Heart right ventricle (tissue), 16 donors: Measurements from ENCODE around the gene PIM1. TPM values are rescaled to one million over a fixed set of nuclear protein-coding genes. Genes with fewer than 3 reads are reported as not detected.

Experiments
- ATAC-seq, 8 donors: fragments of 200-7000 bp; cut with Tn5 transposase; one replicate each; pipeline ENCODE4 v1.9.1; 2020; ENCODE audit warnings: mild to moderate bottlenecking in 8 of 8, moderate library complexity in 8 of 8, moderate number of reproducible peaks in 1 of 8
- DNase-seq, 2 donors: peaks; one replicate each; pipeline ENCODE4 v3.0.0-alpha.2; 2020
- H3K27ac ChIP-seq, 10 donors: fragments of 200-600 bp; sonication (generic) in 2 of 10; one replicate each; pipeline versions ENCODE4 v1.5.0 to v1.8.0; 2020 to 2022; ENCODE audit warnings: mild to moderate bottlenecking in 3 of 10
- H3K27me3 ChIP-seq, 7 donors: fragments of 200-600 bp; one replicate each; pipeline ENCODE4 v1.8.0; 2021 to 2022; ENCODE audit warnings: mild to moderate bottlenecking in 2 of 7
- H3K36me3 ChIP-seq, 9 donors: fragments of 200-600 bp; sonication (generic) in 1 of 9; one replicate each; pipeline versions ENCODE4 v1.5.0 to v1.8.0; 2020 to 2022; ENCODE audit warnings: mild to moderate bottlenecking in 2 of 9
- H3K4me1 ChIP-seq, 9 donors: fragments of 200-600 bp; sonication (generic) in 1 of 9; one replicate each; pipeline versions ENCODE4 v1.5.0 to v1.8.0; 2020 to 2022; ENCODE audit warnings: mild to moderate bottlenecking in 4 of 9
- H3K4me3 ChIP-seq, 10 donors: fragments of 200-600 bp; sonication (generic) in 2 of 10; one replicate each; pipeline versions ENCODE4 v1.5.0 to v1.8.0; 2020 to 2022; ENCODE audit warnings: mild to moderate bottlenecking in 7 of 10, moderate library complexity in 2 of 10
- H3K9me3 ChIP-seq, 11 donors: fragments of 200-600 bp in 10 of 11; sonication (generic) in 2 of 11; one replicate each; pipeline versions ENCODE4 v1.5.0 to v1.8.0; 2013 to 2022; ENCODE audit warnings: mild to moderate bottlenecking in 2 of 11, control low read depth in 1 of 11, moderate library complexity in 1 of 11
- CTCF ChIP-seq, 9 donors: fragments of 200-600 bp; sonication (generic) in 2 of 9; IDR thresholded peaks; one replicate each; pipeline versions ENCODE4 v1.5.0 to v1.8.0; 2021 to 2022; ENCODE audit warnings: antibody characterized with exemption in 9 of 9, mild to moderate bottlenecking in 5 of 9, moderate library complexity in 1 of 9
- intact Hi-C, 10 donors: fragments of 100-400 bp; cut with DNase I; formaldehyde crosslinking; loops; one replicate each; pipeline versions ENCODE4 v1.11.1 to v1.14.2; 2022
- polyA plus RNA-seq, 2 donors: library from polyadenylated mRNA; stranded (reverse); fragments of 200-250 nt; gene quantifications; one replicate each; pipeline ENCODE4 v1.2.3, GENCODE V29; 2013
- total RNA-seq, 10 donors: library from RNA; stranded (reverse); fragmentation: NEBNext Ultra II Directional in 3 of 10; extraction: Animal tissue kit (Norgen Biotek cat#: 25700) in 3 of 10; gene quantifications; one replicate each; pipeline versions ENCODE4 v1.2.1 to v1.2.4, GENCODE V29; 2021 to 2023
- donor health status: Arrhythmogenic right ventricular cardiomyopathy.
- donor health status: ischemic (EF 13 %, LVEDD 7.1; RV severe dilation, severe dysfunction).
- donor health status: healthy with polysubstance abuse.
- donor health status: DM: no; HTN: yes; CAD: no.
- donor health status: DM: no; HTN: no; CAD: no.
- donor health status: ischemic (EF 25% LVEDD 6.9; RV normal size, moderate dysfunction).
- donor health status: ischemic (EF 25% LVEDD 5.7; RV mildly dilated, moderate dysfunction).
- donor health status: healthy.
- donor health status: DM: yes; HTN: yes; CAD: no.
- donor health status: Ischemic cardiomyopathy.
- donor health status: ischemic (EF 35%, LVEDD 5.7; RV mildly dilated, moderate dysfunction).
- donor health status: nonischemic (EF 11% LVEDD 7.7; RV severe dilation, severe dysfunction).
- donor health status: DM: yes; HTN: yes; CAD: no.
- donor health status: PGD.
- donor health status: ischemic (EF 29% LVEDD 5.4; RV normal size, mild dysfunction).
- donor health status: nonischemic (EF 23%, LVEDD 6.1; RV moderate dilation, normal function).

PIM1 gene
- total and polyA plus RNA-seq, 12 donors: 9.2 to 106 (median 16.3) TPM

DNA sequence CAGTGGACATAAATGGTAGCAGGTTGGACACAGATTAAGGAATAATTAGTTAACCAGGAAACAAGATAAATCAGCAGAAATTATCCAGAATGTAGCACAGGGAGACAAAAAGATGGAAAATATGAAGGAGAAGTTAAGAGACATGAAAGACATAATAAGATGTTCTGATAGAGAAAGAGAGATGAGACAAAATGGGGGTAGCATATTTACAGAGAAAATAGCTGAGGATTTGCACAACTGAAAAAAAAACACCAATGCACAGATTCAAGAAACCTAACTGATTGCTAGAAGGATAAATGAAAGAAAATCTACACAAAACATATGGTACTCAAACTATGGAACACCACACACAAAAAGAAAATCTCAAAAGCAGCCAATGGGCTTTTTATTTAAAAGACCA lies 53.0 kb downstream of the PIM1 start:
- ATAC-seq (no peak), DNase-seq (no peak)
- H3K27ac ChIP-seq: peak overlapping the region in 4 of 10 donors; percentile 15 to 69 (median 45)

More for the DNA sequence above, 53.0 kb downstream of the PIM1 start:
- intact Hi-C loops: no loop called here
- H3K27me3 ChIP-seq: no peaks in the 10 kb centered on the region
- H3K9me3 ChIP-seq: no peaks in the 10 kb centered on the region
- peak overlapping the region in 9 of 10 donors; percentile 34 to 87 (median 72) for H3K4me3 ChIP-seq
- peaks cover 0 to 44% (median 9%) of the 10 kb centered on the region in 9 donors for H3K4me1 ChIP-seq
- no peak for TF ChIP-seq CTCF (IDR thresholded peaks at IDR 0.05)
- no peaks in the 10 kb centered on the region for H3K36me3 ChIP-seq

Other genes starting within 250 kb of the PIM1 start
- 10 to 100 TPM in 9 of 10 donors, 1 to 10 TPM in 1; 4.4 to 38.9 (median 18.7) TPM for gene PI16, start 215.4 kb upstream of the PIM1 start, total RNA-seq
- gene PI16, start 215.4 kb upstream of the PIM1 start, polyA plus RNA-seq: 10 to 100 TPM in 1 of 2 donors, 1 to 10 TPM in 1; 6.3 to 38.6 TPM
- 100 to 1,000 TPM; 127 to 296 (median 156) TPM for gene MTCH1, start 184.0 kb upstream of the PIM1 start, total RNA-seq
- 100 to 1,000 TPM in 1 of 2 donors, 10 to 100 TPM in 1; 82.6 to 341 TPM for gene MTCH1, start 184.0 kb upstream of the PIM1 start, polyA plus RNA-seq
- 10 to 100 TPM in 1 of 10 donors, 1 to 10 TPM in 9; 1.0 to 22.1 (median 2.0) TPM for gene FGD2, start 164.5 kb upstream of the PIM1 start, total RNA-seq
- gene FGD2, start 164.5 kb upstream of the PIM1 start, polyA plus RNA-seq: 1 to 10 TPM; 2.8 to 6.7 TPM
- 1 to 10 TPM; 5.4 to 8.1 (median 6.6) TPM for gene TBC1D22B, start 87.6 kb downstream of the PIM1 start, total RNA-seq
- gene TBC1D22B, start 87.6 kb downstream of the PIM1 start, polyA plus RNA-seq: 1 to 10 TPM; 5.0 to 5.8 TPM
- 1 to 10 TPM in 1 of 10 donors, under 1 TPM in 7, not detected in 2; 0.20 to 1.1 (median 0.41) TPM for gene TMEM217, start 88.0 kb downstream of the PIM1 start, total RNA-seq
- under 1 TPM; 0.29 to 0.64 TPM for gene TMEM217, start 88.0 kb downstream of the PIM1 start, polyA plus RNA-seq
- 10 to 100 TPM; 12.9 to 17.5 (median 15.0) TPM for gene RNF8, start 183.8 kb downstream of the PIM1 start, total RNA-seq
- gene RNF8, start 183.8 kb downstream of the PIM1 start, polyA plus RNA-seq: 10 to 100 TPM in 1 of 2 donors, 1 to 10 TPM in 1; 9.5 to 10.8 TPM